Endothelial cell (in vitro differentiated cells): ENCODE measurements around the gene KRT71. TPM values are rescaled to one million over a fixed set of nuclear protein-coding genes. Genes with fewer than 3 reads are reported as not detected.

Source experiments
- DNase-seq: peaks from one replicate; pipeline ENCODE4 v3.0.0; 2021; ENCODE audit warnings: low spot score
- H3K27ac Mint-ChIP-seq: one replicate; pipeline ENCODE4 v1.8.0; 2021; ENCODE audit warnings: mixed read lengths, inconsistent platforms; ENCODE audit not compliant: unreplicated experiment
- H3K27me3 Mint-ChIP-seq: one replicate; pipeline ENCODE4 v1.8.0; 2021; ENCODE audit warnings: mild to moderate bottlenecking, moderate library complexity, mixed read lengths, inconsistent platforms; ENCODE audit not compliant: unreplicated experiment
- H3K36me3 Mint-ChIP-seq: one replicate; pipeline ENCODE4 v1.8.0; 2021; ENCODE audit warnings: mild to moderate bottlenecking, low read depth, mixed read lengths, inconsistent platforms; ENCODE audit not compliant: unreplicated experiment
- H3K4me1 Mint-ChIP-seq: one replicate; pipeline ENCODE4 v1.8.0; 2021; ENCODE audit warnings: mild to moderate bottlenecking, mixed read lengths, inconsistent platforms; ENCODE audit not compliant: unreplicated experiment
- H3K4me3 Mint-ChIP-seq: one replicate; pipeline ENCODE4 v1.8.0; 2021; ENCODE audit warnings: mild to moderate bottlenecking, mixed read lengths, inconsistent platforms; ENCODE audit not compliant: unreplicated experiment
- H3K9me3 Mint-ChIP-seq: one replicate; pipeline ENCODE4 v1.8.0; 2021; ENCODE audit warnings: mixed read lengths, inconsistent platforms; ENCODE audit not compliant: unreplicated experiment
- CTCF ChIP-seq: fragments of 200-600 bp; sonication (generic); IDR thresholded peaks from one replicate; pipeline ENCODE4 v1.5.0; 2021; ENCODE audit warnings: antibody characterized with exemption; ENCODE audit not compliant: unreplicated experiment
- total RNA-seq: library from RNA; stranded (reverse); fragmentation: NEBNext Ultra II Directional; extraction: Animal tissue kit (Norgen Biotek cat#: 25700); gene quantifications from one replicate; pipeline ENCODE4 v1.2.1, GENCODE V29; 2021; ENCODE audit not compliant: unreplicated experiment

KRT71 gene
- total RNA-seq, 1 donor from 2014 or later = not detected

- H3K27me3 Mint-ChIP-seq = peaks cover 1% of the 10 kb centered on the region
- H3K27ac Mint-ChIP-seq = no peak overlapping the region
- no peaks in the 10 kb centered on the region for H3K4me1 Mint-ChIP-seq
- no peaks in the 10 kb centered on the region for H3K9me3 Mint-ChIP-seq
- no peaks in the 10 kb centered on the region for H3K36me3 Mint-ChIP-seq
- no peak for TF ChIP-seq CTCF
- H3K4me3 Mint-ChIP-seq = no peak overlapping the region
- DNase-seq = no peak
Observed at GRCh38 chr12:52537101-52537500, 15.8 kb downstream of the KRT71 start.

- H3K4me1 Mint-ChIP-seq = no peaks in the 10 kb centered on the region
- no peak overlapping the region for H3K4me3 Mint-ChIP-seq
- H3K9me3 Mint-ChIP-seq = no peaks in the 10 kb centered on the region
- no peak for DNase-seq
- no peak overlapping the region for H3K27ac Mint-ChIP-seq
- no peak for TF ChIP-seq CTCF
- peaks cover 1% of the 10 kb centered on the region for H3K27me3 Mint-ChIP-seq
- H3K36me3 Mint-ChIP-seq = no peaks in the 10 kb centered on the region
Observed at GRCh38 chr12:52535574-52535973, 17.4 kb downstream of the KRT71 start.

- Mint-ChIP-seq H3K4me1 (no peaks in the 10 kb centered on the region), H3K4me3 (no peak overlapping the region), H3K27me3 (peaks cover 1% of the 10 kb centered on the region), H3K9me3 (no peaks in the 10 kb centered on the region), H3K36me3 (no peaks in the 10 kb centered on the region), H3K27ac (no peak overlapping the region)
- DNase-seq = no peak
- no peak for TF ChIP-seq CTCF
Observed at GRCh38 chr12:52534482-52534881, 18.5 kb downstream of the KRT71 start.

GRCh38 chr12:52533686-52534470, 19.1 kb downstream of the KRT71 start:
- peaks cover 1% of the 10 kb centered on the region for H3K27me3 Mint-ChIP-seq
- no peak overlapping the region for H3K27ac Mint-ChIP-seq
- H3K4me3 Mint-ChIP-seq = no peak overlapping the region
- H3K36me3 Mint-ChIP-seq = no peaks in the 10 kb centered on the region
- no peak for TF ChIP-seq CTCF
- H3K4me1 Mint-ChIP-seq = no peaks in the 10 kb centered on the region
- no peak for DNase-seq
- H3K9me3 Mint-ChIP-seq = no peaks in the 10 kb centered on the region

DNA sequence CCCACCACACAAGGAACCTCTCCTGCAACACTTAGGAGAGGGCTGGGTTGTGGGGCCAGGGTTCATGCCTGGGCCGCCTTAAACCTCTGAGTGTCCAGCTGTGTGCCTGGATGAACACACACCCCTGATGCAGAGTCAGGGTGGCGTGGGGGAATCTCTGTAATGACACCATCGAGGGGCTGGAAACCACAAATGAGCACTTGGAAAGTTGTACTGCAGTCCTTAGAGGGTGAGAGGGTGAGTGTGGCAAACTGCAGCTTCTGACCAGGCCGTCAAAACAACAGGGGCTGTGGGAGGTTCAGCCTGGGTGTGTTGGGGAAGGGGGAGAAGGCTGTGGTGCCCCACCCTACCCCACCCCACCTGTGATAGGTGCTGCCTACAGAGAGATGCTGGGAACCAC, 20.3 kb downstream of the KRT71 start:
- Mint-ChIP-seq H3K4me3 (no peak overlapping the region), H3K27ac (no peak overlapping the region), H3K4me1 (no peaks in the 10 kb centered on the region), H3K9me3 (no peaks in the 10 kb centered on the region), H3K36me3 (no peaks in the 10 kb centered on the region), H3K27me3 (peaks cover 6% of the 10 kb centered on the region)
- TF ChIP-seq CTCF = no peak
- no peak for DNase-seq
